Hepatocyte (in vitro differentiated cells): Measurements from ENCODE around the gene THSD7B.

Source experiments
- CTCF ChIP-seq: fragments of 200-600 bp; sonication (generic); IDR thresholded peaks from 2 replicates; pipeline ENCODE4 v1.5.1; 2016; ENCODE audit warnings: antibody characterized with exemption, mild to moderate bottlenecking; ENCODE audit not compliant: poor library complexity
- EZH2 ChIP-seq: fragments of 200-600 bp; sonication (generic); IDR thresholded peaks from 2 replicates; pipeline ENCODE4 v1.6.1; 2016; ENCODE audit warnings: antibody characterized with exemption, mild to moderate bottlenecking, borderline replicate concordance
- EZH2phosphoT487 ChIP-seq: fragments of 200-600 bp; sonication (generic); IDR thresholded peaks from one replicate; pipeline ENCODE4 v1.6.1; 2018; ENCODE audit warnings: antibody characterized with exemption, mild to moderate bottlenecking, low read depth, moderate library complexity; ENCODE audit not compliant: unreplicated experiment, severe bottlenecking

- TF ChIP-seq CTCF (no peak), EZH2 (no peak), EZH2phosphoT487 (no peak)
Measured at GRCh38 chr2:137715731-137716191, 950.4 kb downstream of the THSD7B start.
